Sigmoid colon (tissue), 4 donors: Measurements from ENCODE around the gene ESRRB.

Experiments
- EP300 ChIP-seq, 4 donors: sonication (generic); formaldehyde crosslinking; IDR thresholded peaks; one replicate each; pipeline ENCODE4 v1.6.1; 2017; ENCODE audit warnings: antibody characterized with exemption in 4 of 4
- TF ChIP-seq, protein P1 (sequence below), 4 experiments: fragments of 450-650 bp in 3 of 4; fragments of 200-600 bp in 1 of 4; IDR thresholded peaks; one replicate each; pipeline ENCODE4 v1.5.1; 2016 to 2019; ENCODE audit warnings: antibody characterized with exemption in 4 of 4, mild to moderate bottlenecking in 3 of 4, moderate library complexity in 2 of 4

DNA sequence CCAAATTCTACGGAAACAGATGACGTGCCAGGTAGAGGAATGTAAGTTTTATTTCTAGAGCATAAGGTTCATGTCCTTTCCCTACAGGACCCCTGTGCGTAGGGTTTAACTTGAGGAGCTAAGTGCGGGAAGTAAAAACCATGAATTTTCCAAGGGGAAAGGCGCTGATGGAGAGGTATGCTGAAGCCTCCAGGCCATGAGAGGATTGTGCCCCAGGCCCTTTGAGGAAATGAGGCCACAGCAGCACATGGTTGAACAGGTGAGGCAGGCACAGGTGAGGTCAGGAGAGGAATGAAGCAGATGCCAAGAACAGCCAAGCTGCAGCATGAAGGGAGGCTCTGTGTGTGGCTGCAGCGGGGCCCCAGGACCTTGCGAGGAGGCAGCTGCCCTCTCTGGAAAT, 14.7 kb downstream of the ESRRB start:
- no peak for TF ChIP-seq EP300 (IDR thresholded peaks at IDR 0.05)
- TF ChIP-seq, protein P1, sequence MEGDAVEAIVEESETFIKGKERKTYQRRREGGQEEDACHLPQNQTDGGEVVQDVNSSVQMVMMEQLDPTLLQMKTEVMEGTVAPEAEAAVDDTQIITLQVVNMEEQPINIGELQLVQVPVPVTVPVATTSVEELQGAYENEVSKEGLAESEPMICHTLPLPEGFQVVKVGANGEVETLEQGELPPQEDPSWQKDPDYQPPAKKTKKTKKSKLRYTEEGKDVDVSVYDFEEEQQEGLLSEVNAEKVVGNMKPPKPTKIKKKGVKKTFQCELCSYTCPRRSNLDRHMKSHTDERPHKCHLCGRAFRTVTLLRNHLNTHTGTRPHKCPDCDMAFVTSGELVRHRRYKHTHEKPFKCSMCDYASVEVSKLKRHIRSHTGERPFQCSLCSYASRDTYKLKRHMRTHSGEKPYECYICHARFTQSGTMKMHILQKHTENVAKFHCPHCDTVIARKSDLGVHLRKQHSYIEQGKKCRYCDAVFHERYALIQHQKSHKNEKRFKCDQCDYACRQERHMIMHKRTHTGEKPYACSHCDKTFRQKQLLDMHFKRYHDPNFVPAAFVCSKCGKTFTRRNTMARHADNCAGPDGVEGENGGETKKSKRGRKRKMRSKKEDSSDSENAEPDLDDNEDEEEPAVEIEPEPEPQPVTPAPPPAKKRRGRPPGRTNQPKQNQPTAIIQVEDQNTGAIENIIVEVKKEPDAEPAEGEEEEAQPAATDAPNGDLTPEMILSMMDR (IDR thresholded peaks at IDR 0.05) = no peak
